ENCODE measurements around the gene P2RX4.

Gene P2RX4

DNA sequence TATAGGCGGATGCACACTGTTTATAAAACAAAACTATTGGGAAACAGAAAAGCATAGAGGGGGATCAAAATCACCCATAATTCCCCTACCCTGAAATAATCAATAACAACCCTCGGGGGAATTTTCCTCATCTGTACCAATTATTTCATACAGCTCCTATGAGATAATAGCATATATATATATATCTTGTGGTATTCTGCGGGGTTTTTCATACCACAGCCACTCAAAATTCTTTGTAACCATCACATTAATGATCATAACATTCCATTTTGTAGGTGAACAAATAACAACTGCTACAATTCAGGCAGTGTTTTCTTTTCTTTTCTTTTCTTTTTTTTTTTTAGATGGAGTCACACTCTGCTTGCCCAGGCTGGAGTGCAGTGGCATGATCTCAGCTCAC lies 42.0 kb upstream of the P2RX4 start:
- no peak for DNase-seq (ENCODE audit: low spot score)
- TF ChIP-seq, protein P1, sequence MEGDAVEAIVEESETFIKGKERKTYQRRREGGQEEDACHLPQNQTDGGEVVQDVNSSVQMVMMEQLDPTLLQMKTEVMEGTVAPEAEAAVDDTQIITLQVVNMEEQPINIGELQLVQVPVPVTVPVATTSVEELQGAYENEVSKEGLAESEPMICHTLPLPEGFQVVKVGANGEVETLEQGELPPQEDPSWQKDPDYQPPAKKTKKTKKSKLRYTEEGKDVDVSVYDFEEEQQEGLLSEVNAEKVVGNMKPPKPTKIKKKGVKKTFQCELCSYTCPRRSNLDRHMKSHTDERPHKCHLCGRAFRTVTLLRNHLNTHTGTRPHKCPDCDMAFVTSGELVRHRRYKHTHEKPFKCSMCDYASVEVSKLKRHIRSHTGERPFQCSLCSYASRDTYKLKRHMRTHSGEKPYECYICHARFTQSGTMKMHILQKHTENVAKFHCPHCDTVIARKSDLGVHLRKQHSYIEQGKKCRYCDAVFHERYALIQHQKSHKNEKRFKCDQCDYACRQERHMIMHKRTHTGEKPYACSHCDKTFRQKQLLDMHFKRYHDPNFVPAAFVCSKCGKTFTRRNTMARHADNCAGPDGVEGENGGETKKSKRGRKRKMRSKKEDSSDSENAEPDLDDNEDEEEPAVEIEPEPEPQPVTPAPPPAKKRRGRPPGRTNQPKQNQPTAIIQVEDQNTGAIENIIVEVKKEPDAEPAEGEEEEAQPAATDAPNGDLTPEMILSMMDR (IDR thresholded peaks at IDR 0.05; ENCODE audit: extremely low read depth, missing control alignments) = no peak

- TF ChIP-seq, protein P1 (IDR thresholded peaks at IDR 0.05; ENCODE audit: extremely low read depth, missing control alignments) = no peak
- DNase-seq (ENCODE audit: low spot score) = no peak
Measured at GRCh38 chr12:121170151-121170550, 39.8 kb upstream of the P2RX4 start.

GRCh38 chr12:121170611-121171260 lies 39.2 kb upstream of the P2RX4 start:
- TF ChIP-seq, protein P1 (IDR thresholded peaks at IDR 0.05; ENCODE audit: extremely low read depth, missing control alignments) = no peak
- no peak for DNase-seq (ENCODE audit: low spot score)

DNA sequence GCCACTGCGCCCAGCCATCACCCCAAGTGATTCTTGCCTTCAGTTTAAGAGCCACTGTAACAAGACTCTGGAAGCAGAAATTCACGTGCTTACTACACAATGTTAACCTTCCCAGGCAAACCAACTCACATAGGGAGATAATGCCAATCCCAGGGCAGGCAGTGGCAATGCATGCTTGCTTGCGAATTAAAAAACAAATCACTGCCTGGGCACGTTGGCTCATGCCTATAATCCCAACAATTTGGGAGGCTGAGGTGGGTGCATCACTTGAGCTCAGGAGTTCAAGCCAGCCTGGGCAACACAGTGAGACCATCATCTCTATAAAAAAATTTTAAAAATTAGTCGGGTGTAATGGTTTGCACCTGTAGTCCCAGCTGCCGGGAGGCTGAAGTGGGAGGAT lies 37.8 kb upstream of the P2RX4 start:
- TF ChIP-seq, protein P1 (IDR thresholded peaks at IDR 0.05; ENCODE audit: extremely low read depth, missing control alignments) = no peak

GRCh38 chr12:121175383-121176119 lies 34.4 kb upstream of the P2RX4 start:
- DNase-seq (ENCODE audit: low spot score) = peak; percentile 36
- TF ChIP-seq, protein P1 (IDR thresholded peaks at IDR 0.05; ENCODE audit: extremely low read depth, missing control alignments) = no peak

More for the DNA sequence above, 37.8 kb upstream of the P2RX4 start:
- DNase-seq (ENCODE audit: low spot score) = no peak

- TF ChIP-seq, protein P1 (IDR thresholded peaks at IDR 0.05; ENCODE audit: extremely low read depth, missing control alignments) = no peak
- DNase-seq (ENCODE audit: low spot score) = no peak
Measured at GRCh38 chr12:121176826-121177529, 33.0 kb upstream of the P2RX4 start.

DNA sequence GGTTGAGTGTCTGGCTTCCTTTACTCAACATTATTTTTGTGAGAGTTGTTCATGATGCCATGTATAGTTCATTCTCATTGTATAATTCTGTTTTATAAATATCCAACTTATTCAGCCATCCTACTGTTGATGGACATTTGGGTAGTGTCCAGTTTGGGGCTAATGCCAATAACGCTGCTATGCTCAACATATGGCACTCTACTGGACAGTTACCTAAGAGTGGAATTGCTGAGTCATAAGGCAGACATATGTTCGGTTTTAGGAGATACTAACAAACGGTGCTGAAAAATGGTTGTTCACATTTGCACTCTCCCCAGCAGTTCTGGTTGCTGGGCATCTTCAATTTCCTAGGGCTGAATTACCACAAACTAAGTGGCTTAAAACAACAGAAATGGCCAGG lies 28.7 kb upstream of the P2RX4 start:
- TF ChIP-seq, protein P1 (IDR thresholded peaks at IDR 0.05; ENCODE audit: extremely low read depth, missing control alignments) = no peak
- no peak for DNase-seq (ENCODE audit: low spot score)
